ENCODE data around the gene SFXN3.

- peak; percentile 59 for TF ChIP-seq POLR2A (IDR thresholded peaks at IDR 0.05; ENCODE audit: low read length)
- TF ChIP-seq GATA1 (IDR thresholded peaks at IDR 0.05; ENCODE audit: low read depth, low read length) = no peak
Measured at GRCh38 chr10:101042667-101043362, 11.8 kb downstream of the SFXN3 start.
